Measurements from ENCODE around the gene SLC16A3. TPM values are rescaled to one million over a fixed set of nuclear protein-coding genes. Genes with fewer than 3 reads are reported as not detected.

SLC16A3 gene
- total and polyA plus RNA-seq, 2 of the 8 experiments (the other 6 are each of a cell fraction or from before 2014, with no cell fraction given), result 3.8 to 8.7 TPM

DNA sequence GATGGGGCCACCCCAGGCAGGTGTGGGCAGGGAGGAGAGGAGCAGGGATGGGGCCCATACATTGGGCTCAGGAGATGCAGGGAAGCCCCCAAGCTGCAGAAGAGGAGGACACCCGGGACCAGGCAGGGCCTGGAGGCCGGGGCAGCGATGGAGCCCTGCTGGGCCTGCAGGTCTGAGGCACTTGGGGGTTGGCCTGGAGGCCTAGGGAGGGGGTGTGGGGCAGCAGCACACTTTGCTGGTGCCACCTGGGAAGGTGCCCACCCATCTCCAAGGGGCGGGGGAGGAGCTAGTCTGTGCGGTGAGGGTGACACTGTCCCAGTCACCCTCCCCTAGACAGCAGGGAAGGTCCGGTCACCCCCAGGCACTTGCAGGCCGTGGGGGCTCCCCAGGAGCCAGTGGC, 9.8 kb upstream of the SLC16A3 start:
- Histone ChIP-seq H3K23ac (ENCODE audit: insufficient read length) (no peak overlapping the region), H4K8ac (ENCODE audit: extremely low read depth, insufficient read depth, low read length) (no peak overlapping the region), H3K27me3 (replicated peaks in 1 of 4; ENCODE audit: control insufficient read depth in 3 of 4, extremely low read depth in 1 of 4, insufficient read depth in 3 of 4, low read length in 3 of 4) (peaks cover under 1 to 10% (median 2%) of the 10 kb centered on the region in 4 experiments; a peak in 6 of 7 replicates), H3K4me2 (ENCODE audit: insufficient read depth in 1 of 2, low read depth in 2 of 2, low read length in 2 of 2) (no peak overlapping the region), H3K79me1 (ENCODE audit: low read depth, low read length) (no peaks in the 10 kb centered on the region), H3K14ac (ENCODE audit: insufficient read length) (no peak overlapping the region), H3K4ac (replicated peaks; ENCODE audit: insufficient read length, low read depth, low read length) (no peak overlapping the region), H3K9ac (replicated peaks in 1 of 4; ENCODE audit: extremely low read depth in 1 of 4, low read depth in 3 of 4, low read length in 3 of 4) (no peak overlapping the region), H3K9me3 (ENCODE audit: insufficient read depth in 2 of 2, low read depth in 1 of 2, low read length in 1 of 2) (no peaks in the 10 kb centered on the region; a peak in 1 of 4 replicates), H4K20me1 (replicated peaks in 1 of 2; ENCODE audit: control insufficient read depth in 1 of 2, insufficient read depth in 2 of 2, low read length in 2 of 2) (peaks cover 0 to 2% of the 10 kb centered on the region in 2 experiments), H2BK120ac (replicated peaks; ENCODE audit: low read depth, low read length) (no peak overlapping the region), H3K36me3 (ENCODE audit: control insufficient read depth in 2 of 4, insufficient read depth in 4 of 4, low read length in 3 of 4) (no peaks in the 10 kb centered on the region), H3K27ac (ENCODE audit: low read depth, low read length) (no peak overlapping the region), H3K56ac (replicated peaks; ENCODE audit: insufficient read length, low read depth, low read length) (no peak overlapping the region), H4K5ac (ENCODE audit: insufficient read length, low read depth, low read length) (no peak overlapping the region), H2BK12ac (ENCODE audit: low read depth, low read length) (no peak overlapping the region), H3K4me1 (replicated peaks in 1 of 4; ENCODE audit: control insufficient read depth in 3 of 4, insufficient read depth in 4 of 4, low read length in 3 of 4) (no peaks in the 10 kb centered on the region), H3K4me3 (ENCODE audit: extremely low read depth in 1 of 4, insufficient read depth in 2 of 4, low read depth in 3 of 4, low read length in 4 of 4) (no peak overlapping the region), H3K18ac (ENCODE audit: extremely low read depth, low read length) (no peak overlapping the region), H2AFZ (ENCODE audit: low read length) (no peak overlapping the region), H3K79me2 (ENCODE audit: control insufficient read depth in 1 of 2, insufficient read depth in 2 of 2, low read length in 2 of 2) (no peaks in the 10 kb centered on the region), H2BK5ac (ENCODE audit: low read depth, low read length) (no peak overlapping the region), H2BK15ac (ENCODE audit: low read length) (no peak overlapping the region), H3K23me2 (ENCODE audit: low read depth, low read length) (no peaks in the 10 kb centered on the region), H2AK5ac (ENCODE audit: low read depth, low read length) (no peak overlapping the region), H2BK20ac (ENCODE audit: low read length) (no peak overlapping the region), H4K91ac (replicated peaks; ENCODE audit: insufficient read length, low read length) (no peak overlapping the region)
- no peak for FAIRE-seq
- ChIA-PET POLR2A (ENCODE audit: partially characterized antibody) (interaction anchor here (1.8 to 2.2 kb wide), 2 partner anchors 17 to 120 kb away, joined by 4 read pairs; no protein-coding TSS in a partner anchor), CTCF (ENCODE audit: partially characterized antibody) (interaction anchor here (1.3 to 2.9 kb wide), 2 partner anchors 11 to 17 kb away, joined by 3 to 9 read pairs; partner anchors contain the start of gene SLC16A3)
- 89% methylated on average over 6 of the region's 7 CpGs; no CpG with 5 or more reads in 1 of the 2 experiments for WGBS, 2 experiments (ENCODE audit: extremely low coverage in 1 of 2, insufficient coverage in 1 of 2, insufficient read length in 1 of 2, insufficient replicate concordance in 2 of 2, low coverage in 1 of 2, low lambda C conversion rate in 2 of 2, missing lambda C conversion rate in 1 of 2)
- no peak for DNase-seq (ENCODE audit: low read depth in 1 of 2, low spot score in 2 of 2)
- TF ChIP-seq RXRA (IDR thresholded peaks at IDR 0.05; ENCODE audit: insufficient read depth, low read depth, low read length) (no peak), TAF1 (IDR thresholded peaks at IDR 0.05; ENCODE audit: low read depth, low read length) (no peak), TEAD4 (IDR thresholded peaks at IDR 0.05; ENCODE audit: low read depth, low read length) (no peak), TCF12 (IDR thresholded peaks at IDR 0.05; ENCODE audit: low read depth, low read length) (no peak), BACH1 (IDR thresholded peaks at IDR 0.05; ENCODE audit: low read length) (no peak), KDM4A (IDR thresholded peaks at IDR 0.05; ENCODE audit: low read depth, low read length, severe bottlenecking) (no peak), SP4 (IDR thresholded peaks at IDR 0.05; ENCODE audit: low read length) (no peak), GTF2F1 (IDR thresholded peaks at IDR 0.05; ENCODE audit: borderline replicate concordance, low read depth, low read length) (no peak), TBP (IDR thresholded peaks at IDR 0.05; ENCODE audit: low read depth, low read length) (no peak), TAF7 (optimal IDR thresholded peaks at IDR 0.05; ENCODE audit: borderline replicate concordance, low read depth, low read length) (no peak), HDAC6 (IDR thresholded peaks at IDR 0.05; ENCODE audit: low read depth, low read length) (no peak), SP1 (IDR thresholded peaks at IDR 0.05; ENCODE audit: low read depth, low read length) (no peak), CBX5 (IDR thresholded peaks at IDR 0.05; ENCODE audit: low read depth, low read length) (no peak), YY1 (IDR thresholded peaks at IDR 0.05; ENCODE audit: low read depth, low read length) (no peak), ASH2L (IDR thresholded peaks at IDR 0.05; ENCODE audit: low read length) (no peak), KDM1A (IDR thresholded peaks at IDR 0.05; ENCODE audit: borderline replicate concordance, low read length) (no peak), POLR2A (IDR thresholded peaks at IDR 0.05; ENCODE audit: control extremely low read depth in 1 of 2, low read depth in 2 of 2, low read length in 2 of 2) (no peak)

Measured in H1 (cell line).